OCI-LY7 (cell line): Measurements from ENCODE around the gene RUNX1. TPM values are rescaled to one million over a fixed set of nuclear protein-coding genes. Genes with fewer than 3 reads are reported as not detected.
"Not testable (repeated sequence)": the region's sequence is repeated elsewhere in the genome, so short reads cannot be mapped to it uniquely, and the experiment has no call there.

ENCODE experiments used
- BruUV-seq: library from RNA; stranded (reverse); fragments of 400-500 nt; replicated peaks from 2 replicates; lab custom pipeline; 2021; lab: Mats Ljungman, UMichigan
- CTCF ChIA-PET: fragments of 300-600 bp; sonication (Branson Sonifier 250); formaldehyde crosslinking; loops from one replicate; lab custom pipeline; 2022; ENCODE audit warnings: antibody characterized with exemption; ENCODE audit not compliant: unreplicated experiment; lab: Charles Lee
- POLR2A ChIA-PET: fragments of 300-600 bp; sonication (Branson Sonifier 250); formaldehyde crosslinking; loops from one replicate; lab custom pipeline; 2022; ENCODE audit warnings: antibody characterized with exemption; lab: Charles Lee
- DNase-seq: peaks from one replicate; pipeline ENCODE4 v3.0.0-alpha.2; 2015; ENCODE audit warnings: low spot score
- H2AFZ ChIP-seq: fragments of 200-600 bp; sonication (generic), shearing (Covaris generic); 2 replicates; pipeline ENCODE4 v1.6.1; 2014; ENCODE audit warnings: mild to moderate bottlenecking, antibody characterized with exemption, low read length, moderate library complexity
- H3K27ac ChIP-seq: fragments of 200-600 bp; sonication (generic); 2 replicates; pipeline ENCODE4 v1.5.1; 2014; ENCODE audit warnings: mixed run types, low read depth, mild to moderate bottlenecking, moderate library complexity, low read length, inconsistent platforms; ENCODE audit not compliant: poor library complexity, severe bottlenecking
- H3K36me3 ChIP-seq: fragments of 200-600 bp; sonication (generic); 2 replicates; pipeline ENCODE4 v1.6.1; 2014; ENCODE audit warnings: mild to moderate bottlenecking, antibody characterized with exemption, low read length, moderate library complexity, mixed read lengths; ENCODE audit not compliant: insufficient read depth
- H3K4me1 ChIP-seq: fragments of 200-600 bp; sonication (generic); 2 replicates; pipeline ENCODE4 v1.5.1; 2014; ENCODE audit warnings: mild to moderate bottlenecking, low read length; ENCODE audit not compliant: insufficient read depth, poor library complexity, severe bottlenecking
- H3K4me2 ChIP-seq: fragments of 200-600 bp; sonication (generic); 2 replicates; pipeline ENCODE4 v1.6.1; 2014; ENCODE audit warnings: mild to moderate bottlenecking, low read length
- H3K4me3 ChIP-seq: fragments of 200-600 bp; sonication (generic); 2 replicates; pipeline ENCODE4 v1.5.1; 2014; ENCODE audit warnings: mild to moderate bottlenecking, low read depth, low read length; ENCODE audit not compliant: poor library complexity, severe bottlenecking
- H3K79me2 ChIP-seq: fragments of 200-600 bp; sonication (generic); 2 replicates; pipeline ENCODE4 v1.6.1; 2016; ENCODE audit warnings: low read depth, mild to moderate bottlenecking, low read length, moderate library complexity, mixed read lengths; ENCODE audit not compliant: insufficient read depth
- H3K9me2 ChIP-seq: fragments of 200-600 bp; sonication (generic); 2 replicates; pipeline ENCODE4 v1.6.1; 2016; ENCODE audit warnings: mild to moderate bottlenecking, low read length, mixed read lengths; ENCODE audit not compliant: insufficient read depth
- H3K9me3 ChIP-seq: fragments of 200-600 bp; sonication (generic); 2 replicates; pipeline ENCODE4 v1.6.1; 2014; ENCODE audit warnings: mild to moderate bottlenecking, mixed run types, low read length, mixed read lengths
- H4K20me1 ChIP-seq: fragments of 200-600 bp; sonication (generic); 2 replicates; pipeline ENCODE4 v1.6.1; 2014; ENCODE audit warnings: mild to moderate bottlenecking, antibody characterized with exemption, low read length, moderate library complexity, mixed read lengths; ENCODE audit not compliant: insufficient read depth
- EZH2phosphoT487 ChIP-seq: fragments of 200-600 bp; sonication (generic); IDR thresholded peaks from 2 replicates; pipeline ENCODE4 v1.6.1; 2018; ENCODE audit warnings: low read depth, borderline replicate concordance, mild to moderate bottlenecking, mixed run types, antibody characterized with exemption, low read length, moderate library complexity, mixed read lengths
- intact Hi-C: fragments of 100-400 bp; cut with micrococcal nuclease; formaldehyde crosslinking; loops from one replicate; pipeline ENCODE4 v1.10.0; 2022; ENCODE audit not compliant: unreplicated experiment
- total RNA-seq, 2 experiments: library from RNA; depleted of rRNA in 1 of 2; stranded (reverse); fragments of >200 nt in 1 of 2; shearing (Covaris generic) in 1 of 2; gene quantifications; 2 replicates each; pipeline ENCODE4 v1.2.3, GENCODE V29; 2014 to 2022
- TF ChIP-seq, protein P1 (sequence below): fragments of 200-600 bp; sonication (generic); conservative IDR thresholded peaks from 2 replicates; pipeline ENCODE4 v1.5.1; 2014; ENCODE audit warnings: mild to moderate bottlenecking, antibody characterized with exemption, low read length, moderate library complexity, mixed read lengths

Gene RUNX1
- total RNA-seq, 2 experiments from 2014 or later = 30.5 to 40.8 TPM

DNA sequence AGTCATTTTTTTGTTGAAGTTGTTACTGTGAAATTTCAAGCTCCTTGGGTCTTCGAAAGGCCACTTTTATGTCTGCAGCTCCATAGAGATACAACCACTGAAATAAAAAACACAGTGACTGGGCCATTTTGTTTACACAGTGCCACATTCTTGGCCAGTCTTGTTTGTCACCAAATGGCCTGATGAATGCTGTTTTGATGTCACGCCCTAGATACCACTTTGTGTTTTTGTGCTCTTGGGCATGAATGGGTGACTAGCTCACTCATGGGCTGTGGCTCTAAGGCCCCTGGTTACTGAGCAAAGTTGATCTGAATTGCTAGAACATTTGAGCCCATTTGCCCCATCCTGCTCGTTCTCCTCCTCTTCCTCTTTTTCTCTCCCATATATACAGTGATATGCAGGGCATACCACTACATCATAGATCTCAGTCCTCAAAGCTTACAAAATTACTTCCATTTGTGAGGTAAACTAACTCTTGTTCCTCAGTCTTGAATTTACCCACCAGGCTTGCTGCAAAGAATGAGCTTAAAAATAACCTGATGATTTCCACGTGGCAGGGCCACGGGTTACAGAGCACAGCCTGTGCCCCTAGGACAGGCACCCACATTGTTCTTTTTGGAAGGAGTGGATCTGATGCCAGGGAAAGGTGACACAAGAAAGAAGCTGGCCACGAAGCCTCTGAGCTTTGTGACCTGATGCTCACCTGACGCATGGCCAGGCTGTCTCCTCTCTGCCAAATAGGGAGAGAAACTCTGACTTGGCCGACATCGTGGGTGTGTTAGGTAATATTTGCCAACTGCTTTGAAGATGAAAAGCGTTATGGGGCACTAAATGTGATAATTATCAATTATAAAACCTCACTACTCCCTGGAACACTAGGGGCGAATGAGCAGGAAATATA, 92.4 kb downstream of the RUNX1 start:
- intact Hi-C loops = no loop called here
- Histone ChIP-seq H2AFZ (no peak overlapping the region), H3K4me2 (no peak overlapping the region), H3K79me2 (peaks cover 19% of the 10 kb centered on the region; the same call in 1 of the 2 replicates), H4K20me1 (no peaks in the 10 kb centered on the region), H3K9me2 (no peaks in the 10 kb centered on the region), H3K36me3 (peaks cover 28% of the 10 kb centered on the region), H3K4me3 (no peak overlapping the region), H3K27ac (no peak overlapping the region), H3K4me1 (no peaks in the 10 kb centered on the region), H3K9me3 (no peaks in the 10 kb centered on the region)
- no peak for DNase-seq
- ChIA-PET POLR2A (interaction anchor here (0.6 to 1.2 kb wide), 3 partner anchors 10 to 1208 kb away, joined by 3 to 6 read pairs (median 3); no protein-coding TSS in a partner anchor), CTCF (no interaction called here)
- no TSS peak for BruUV-seq
- TF ChIP-seq EZH2phosphoT487 = no peak
- TF ChIP-seq, protein P1, sequence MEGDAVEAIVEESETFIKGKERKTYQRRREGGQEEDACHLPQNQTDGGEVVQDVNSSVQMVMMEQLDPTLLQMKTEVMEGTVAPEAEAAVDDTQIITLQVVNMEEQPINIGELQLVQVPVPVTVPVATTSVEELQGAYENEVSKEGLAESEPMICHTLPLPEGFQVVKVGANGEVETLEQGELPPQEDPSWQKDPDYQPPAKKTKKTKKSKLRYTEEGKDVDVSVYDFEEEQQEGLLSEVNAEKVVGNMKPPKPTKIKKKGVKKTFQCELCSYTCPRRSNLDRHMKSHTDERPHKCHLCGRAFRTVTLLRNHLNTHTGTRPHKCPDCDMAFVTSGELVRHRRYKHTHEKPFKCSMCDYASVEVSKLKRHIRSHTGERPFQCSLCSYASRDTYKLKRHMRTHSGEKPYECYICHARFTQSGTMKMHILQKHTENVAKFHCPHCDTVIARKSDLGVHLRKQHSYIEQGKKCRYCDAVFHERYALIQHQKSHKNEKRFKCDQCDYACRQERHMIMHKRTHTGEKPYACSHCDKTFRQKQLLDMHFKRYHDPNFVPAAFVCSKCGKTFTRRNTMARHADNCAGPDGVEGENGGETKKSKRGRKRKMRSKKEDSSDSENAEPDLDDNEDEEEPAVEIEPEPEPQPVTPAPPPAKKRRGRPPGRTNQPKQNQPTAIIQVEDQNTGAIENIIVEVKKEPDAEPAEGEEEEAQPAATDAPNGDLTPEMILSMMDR = no peak

DNA sequence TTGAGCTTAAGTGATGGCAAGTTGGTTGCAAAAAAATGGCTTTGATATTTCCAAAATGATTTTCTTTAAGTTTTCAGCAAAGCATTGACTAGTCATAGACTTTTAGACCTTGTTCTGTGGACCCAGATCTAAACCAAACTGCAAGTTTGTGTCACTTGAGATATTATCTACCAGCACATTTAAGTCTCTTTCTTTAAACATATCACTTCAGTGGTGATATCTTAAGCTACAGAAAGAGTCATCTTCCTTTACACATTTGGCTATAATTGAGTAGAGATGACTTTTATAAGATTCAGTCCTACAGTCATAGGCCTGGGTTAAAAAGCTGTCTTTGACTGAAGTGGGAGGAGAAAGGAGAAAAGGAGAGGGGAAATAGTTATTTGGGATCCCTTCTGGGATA, 95.2 kb downstream of the RUNX1 start:
- Histone ChIP-seq H3K36me3 (peaks cover 24% of the 10 kb centered on the region; the same call in 1 of the 2 replicates), H3K4me1 (no peaks in the 10 kb centered on the region), H3K4me3 (no peak overlapping the region), H3K79me2 (peaks cover 19% of the 10 kb centered on the region; the same call in 1 of the 2 replicates), H3K9me3 (no peaks in the 10 kb centered on the region), H3K27ac (no peak overlapping the region), H3K4me2 (no peak overlapping the region), H4K20me1 (no peaks in the 10 kb centered on the region), H3K9me2 (no peaks in the 10 kb centered on the region), H2AFZ (no peak overlapping the region)
- ChIA-PET CTCF (no interaction called here), POLR2A (interaction anchor here (0.9 kb wide), 1 partner anchor 26 kb away, joined by 3 read pairs; no protein-coding TSS in a partner anchor)
- TF ChIP-seq, protein P1 = no peak
- TF ChIP-seq EZH2phosphoT487 = no peak
- intact Hi-C loops = no loop called here
- BruUV-seq = no TSS peak
- DNase-seq = no peak

DNA sequence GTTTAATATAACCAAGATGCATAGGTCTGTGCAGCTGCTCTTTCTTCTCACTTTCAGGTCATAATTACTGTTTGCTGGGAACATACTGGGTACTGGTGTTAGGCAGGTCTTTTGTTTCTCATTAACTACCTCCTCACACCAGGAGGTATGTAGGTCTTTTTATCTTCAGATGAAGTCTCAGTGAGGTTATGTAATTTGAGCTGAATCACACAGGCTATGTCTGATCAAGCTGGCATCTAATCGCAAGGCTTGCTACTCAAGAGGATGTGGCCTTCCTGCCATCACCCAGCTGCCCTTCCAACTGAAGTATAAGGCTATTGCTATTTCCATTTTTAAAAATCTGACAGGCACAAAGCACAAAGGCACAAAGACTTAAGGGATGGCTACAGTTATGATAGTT, 96.4 kb downstream of the RUNX1 start:
- intact Hi-C loops = no loop called here
- H3K79me2 ChIP-seq = peaks cover 24% of the 10 kb centered on the region; the same call in 1 of the 2 replicates
- no peaks in the 10 kb centered on the region for H3K9me2 ChIP-seq
- no peak overlapping the region for H3K4me2 ChIP-seq
- H3K36me3 ChIP-seq = peaks cover 22% of the 10 kb centered on the region; the same call in 1 of the 2 replicates
- no peaks in the 10 kb centered on the region for H3K9me3 ChIP-seq
- no peak overlapping the region for H3K4me3 ChIP-seq
- POLR2A ChIA-PET = interaction anchor here (0.5 to 0.9 kb wide), 3 partner anchors 15 to 25 kb away, joined by 3 read pairs; no protein-coding TSS in a partner anchor
- no peaks in the 10 kb centered on the region for H4K20me1 ChIP-seq
- CTCF ChIA-PET = no interaction called here
- DNase-seq = no peak
- peaks cover under 1% of the 10 kb centered on the region for H3K4me1 ChIP-seq
- H3K27ac ChIP-seq = no peak overlapping the region
- H2AFZ ChIP-seq = no peak overlapping the region
- TF ChIP-seq EZH2phosphoT487 = no peak
- TF ChIP-seq, protein P1 = no peak
- no TSS peak for BruUV-seq

DNA sequence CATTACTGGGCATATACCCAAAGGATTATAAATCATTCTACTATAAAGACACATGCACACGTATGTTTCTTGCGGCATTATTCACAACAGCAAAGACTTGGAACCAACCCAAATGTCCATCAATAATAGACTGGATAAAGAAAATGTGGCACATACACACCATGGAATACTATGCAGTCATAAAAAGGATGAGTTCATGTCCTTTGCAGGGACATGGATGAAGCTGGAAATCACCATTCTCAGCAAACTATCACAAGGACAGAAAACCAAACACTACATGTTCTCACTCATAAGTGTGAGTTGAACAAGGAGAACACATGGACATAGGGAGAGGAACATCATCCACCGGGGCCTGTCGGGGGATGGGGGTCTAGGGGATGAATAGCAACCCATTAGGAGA, 97.2 kb downstream of the RUNX1 start:
- DNase-seq, H3K9me2 ChIP-seq, H3K4me3 ChIP-seq, POLR2A ChIA-PET, H3K4me2 ChIP-seq, BruUV-seq, H3K27ac ChIP-seq, H3K4me1 ChIP-seq, H4K20me1 ChIP-seq, intact Hi-C loops, CTCF ChIA-PET, H2AFZ ChIP-seq, H3K9me3 ChIP-seq: not testable (repeated sequence)
- Histone ChIP-seq H3K36me3 (peaks cover 14% of the 10 kb centered on the region; the same call in 1 of the 2 replicates), H3K79me2 (peaks cover 25% of the 10 kb centered on the region; the same call in 1 of the 2 replicates)
